Body of pancreas (tissue), 4 donors: ENCODE results near the gene FHOD3.

Experiments
- POLR2A ChIP-seq, 3 donors: fragments of 450-650 bp; IDR thresholded peaks; one replicate each; pipeline ENCODE4 v1.6.1; 2016; ENCODE audit warnings: antibody characterized with exemption in 3 of 3, mild to moderate bottlenecking in 2 of 3
- TF ChIP-seq, protein P1 (sequence below), 7 experiments: fragments of 450-650 bp in 4 of 7; fragments of 200-600 bp in 3 of 7; sonication (generic) in 3 of 7; IDR thresholded peaks; one replicate each; pipeline ENCODE4 v1.5.1; 2016 to 2019; ENCODE audit warnings: antibody characterized with exemption in 7 of 7

DNA sequence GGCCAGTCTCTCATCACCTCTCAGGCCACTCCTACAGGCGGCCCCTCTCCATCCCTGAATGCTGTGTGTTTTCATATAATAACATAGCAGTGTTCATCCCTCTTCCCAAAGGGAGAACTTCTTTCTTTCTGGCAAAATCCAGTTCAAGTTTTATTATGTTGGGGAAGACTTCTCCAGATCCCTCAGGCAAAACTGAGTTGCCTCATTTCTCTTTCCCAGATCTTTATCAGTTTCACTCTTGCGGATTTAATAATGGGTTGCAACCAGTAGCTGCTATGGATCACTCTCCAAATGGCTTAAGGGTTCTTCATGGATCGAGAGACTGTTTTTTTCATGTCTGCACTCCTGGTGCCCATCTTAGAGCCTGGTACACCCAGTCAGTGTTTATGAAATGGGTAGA, 129.9 kb downstream of the FHOD3 start:
- TF ChIP-seq, protein P1, sequence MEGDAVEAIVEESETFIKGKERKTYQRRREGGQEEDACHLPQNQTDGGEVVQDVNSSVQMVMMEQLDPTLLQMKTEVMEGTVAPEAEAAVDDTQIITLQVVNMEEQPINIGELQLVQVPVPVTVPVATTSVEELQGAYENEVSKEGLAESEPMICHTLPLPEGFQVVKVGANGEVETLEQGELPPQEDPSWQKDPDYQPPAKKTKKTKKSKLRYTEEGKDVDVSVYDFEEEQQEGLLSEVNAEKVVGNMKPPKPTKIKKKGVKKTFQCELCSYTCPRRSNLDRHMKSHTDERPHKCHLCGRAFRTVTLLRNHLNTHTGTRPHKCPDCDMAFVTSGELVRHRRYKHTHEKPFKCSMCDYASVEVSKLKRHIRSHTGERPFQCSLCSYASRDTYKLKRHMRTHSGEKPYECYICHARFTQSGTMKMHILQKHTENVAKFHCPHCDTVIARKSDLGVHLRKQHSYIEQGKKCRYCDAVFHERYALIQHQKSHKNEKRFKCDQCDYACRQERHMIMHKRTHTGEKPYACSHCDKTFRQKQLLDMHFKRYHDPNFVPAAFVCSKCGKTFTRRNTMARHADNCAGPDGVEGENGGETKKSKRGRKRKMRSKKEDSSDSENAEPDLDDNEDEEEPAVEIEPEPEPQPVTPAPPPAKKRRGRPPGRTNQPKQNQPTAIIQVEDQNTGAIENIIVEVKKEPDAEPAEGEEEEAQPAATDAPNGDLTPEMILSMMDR (IDR thresholded peaks at IDR 0.05), result no peak
- no peak for TF ChIP-seq POLR2A (IDR thresholded peaks at IDR 0.05)
